Measurements from ENCODE around the gene TOMT. TPM values are rescaled to one million over a fixed set of nuclear protein-coding genes. Genes with fewer than 3 reads are reported as not detected.
A peak's percentile ranks its signal among the peaks of the same experiment; 100 is the strongest.

Gene TOMT
- total and polyA plus RNA-seq, 2 of the 13 experiments (the other 11 are each of a cell fraction or from before 2014, with no cell fraction given): not detected

GRCh38 chr11:72102946-72103753 is 2.6 kb upstream of the TOMT start, which contains the start of gene LAMTOR1 (continued):
- TF ChIP-seq ZNF710 (CRISPR knock-in tag; IDR thresholded peaks at IDR 0.05; ENCODE audit: borderline replicate concordance) (peak; percentile 51; the same call in 1 of the 2 replicates), SALL1 (CRISPR knock-in tag; IDR thresholded peaks at IDR 0.05) (peak; percentile 62), MED1 (CRISPR knock-in tag; IDR thresholded peaks at IDR 0.05) (peak; percentile 65), HDAC1 (CRISPR knock-in tag; IDR thresholded peaks at IDR 0.05) (peak; percentile 61), ZSCAN25 (CRISPR knock-in tag; IDR thresholded peaks at IDR 0.05) (0 out of 2 replicates have a peak, but pooled peaks have one; percentile 59), NFYC (CRISPR knock-in tag; IDR thresholded peaks at IDR 0.05) (peak; percentile 89), AHDC1 (CRISPR knock-in tag; IDR thresholded peaks at IDR 0.05; ENCODE audit: borderline replicate concordance) (0 out of 2 replicates have a peak, but pooled peaks have one; percentile 21)
- TF ChIP-seq, protein P1, sequence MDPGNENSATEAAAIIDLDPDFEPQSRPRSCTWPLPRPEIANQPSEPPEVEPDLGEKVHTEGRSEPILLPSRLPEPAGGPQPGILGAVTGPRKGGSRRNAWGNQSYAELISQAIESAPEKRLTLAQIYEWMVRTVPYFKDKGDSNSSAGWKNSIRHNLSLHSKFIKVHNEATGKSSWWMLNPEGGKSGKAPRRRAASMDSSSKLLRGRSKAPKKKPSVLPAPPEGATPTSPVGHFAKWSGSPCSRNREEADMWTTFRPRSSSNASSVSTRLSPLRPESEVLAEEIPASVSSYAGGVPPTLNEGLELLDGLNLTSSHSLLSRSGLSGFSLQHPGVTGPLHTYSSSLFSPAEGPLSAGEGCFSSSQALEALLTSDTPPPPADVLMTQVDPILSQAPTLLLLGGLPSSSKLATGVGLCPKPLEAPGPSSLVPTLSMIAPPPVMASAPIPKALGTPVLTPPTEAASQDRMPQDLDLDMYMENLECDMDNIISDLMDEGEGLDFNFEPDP (CRISPR knock-in tag; conservative IDR thresholded peaks at IDR 0.05): 0 out of 2 replicates have a peak, but pooled peaks have one; percentile 42
- TF ChIP-seq, protein P2, sequence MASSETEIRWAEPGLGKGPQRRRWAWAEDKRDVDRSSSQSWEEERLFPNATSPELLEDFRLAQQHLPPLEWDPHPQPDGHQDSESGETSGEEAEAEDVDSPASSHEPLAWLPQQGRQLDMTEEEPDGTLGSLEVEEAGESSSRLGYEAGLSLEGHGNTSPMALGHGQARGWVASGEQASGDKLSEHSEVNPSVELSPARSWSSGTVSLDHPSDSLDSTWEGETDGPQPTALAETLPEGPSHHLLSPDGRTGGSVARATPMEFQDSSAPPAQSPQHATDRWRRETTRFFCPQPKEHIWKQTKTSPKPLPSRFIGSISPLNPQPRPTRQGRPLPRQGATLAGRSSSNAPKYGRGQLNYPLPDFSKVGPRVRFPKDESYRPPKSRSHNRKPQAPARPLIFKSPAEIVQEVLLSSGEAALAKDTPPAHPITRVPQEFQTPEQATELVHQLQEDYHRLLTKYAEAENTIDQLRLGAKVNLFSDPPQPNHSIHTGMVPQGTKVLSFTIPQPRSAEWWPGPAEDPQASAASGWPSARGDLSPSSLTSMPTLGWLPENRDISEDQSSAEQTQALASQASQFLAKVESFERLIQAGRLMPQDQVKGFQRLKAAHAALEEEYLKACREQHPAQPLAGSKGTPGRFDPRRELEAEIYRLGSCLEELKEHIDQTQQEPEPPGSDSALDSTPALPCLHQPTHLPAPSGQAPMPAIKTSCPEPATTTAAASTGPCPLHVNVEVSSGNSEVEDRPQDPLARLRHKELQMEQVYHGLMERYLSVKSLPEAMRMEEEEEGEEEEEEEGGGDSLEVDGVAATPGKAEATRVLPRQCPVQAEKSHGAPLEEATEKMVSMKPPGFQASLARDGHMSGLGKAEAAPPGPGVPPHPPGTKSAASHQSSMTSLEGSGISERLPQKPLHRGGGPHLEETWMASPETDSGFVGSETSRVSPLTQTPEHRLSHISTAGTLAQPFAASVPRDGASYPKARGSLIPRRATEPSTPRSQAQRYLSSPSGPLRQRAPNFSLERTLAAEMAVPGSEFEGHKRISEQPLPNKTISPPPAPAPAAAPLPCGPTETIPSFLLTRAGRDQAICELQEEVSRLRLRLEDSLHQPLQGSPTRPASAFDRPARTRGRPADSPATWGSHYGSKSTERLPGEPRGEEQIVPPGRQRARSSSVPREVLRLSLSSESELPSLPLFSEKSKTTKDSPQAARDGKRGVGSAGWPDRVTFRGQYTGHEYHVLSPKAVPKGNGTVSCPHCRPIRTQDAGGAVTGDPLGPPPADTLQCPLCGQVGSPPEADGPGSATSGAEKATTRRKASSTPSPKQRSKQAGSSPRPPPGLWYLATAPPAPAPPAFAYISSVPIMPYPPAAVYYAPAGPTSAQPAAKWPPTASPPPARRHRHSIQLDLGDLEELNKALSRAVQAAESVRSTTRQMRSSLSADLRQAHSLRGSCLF (CRISPR knock-in tag; IDR thresholded peaks at IDR 0.05; ENCODE audit: borderline replicate concordance): 0 out of 2 replicates have a peak, but pooled peaks have one; percentile 52

Data from HepG2 (cell line).